SIG-M5 treated with dmso at 0.1 percent for 504 hours (cell line): ENCODE measurements around the gene CTNND2.
"Not testable (repeated sequence)": the region's sequence is repeated elsewhere in the genome, so short reads cannot be mapped to it uniquely, and the experiment has no call there.

ENCODE experiments used
- DNase-seq: peaks from one replicate; lab custom pipeline; 2025; ENCODE audit not compliant: unreplicated experiment; lab: John Stamatoyannopoulos, UW

CTNND2 gene

GRCh38 chr5:11482011-11482410 lies 422.2 kb downstream of the CTNND2 start:
- DNase-seq = no peak

- DNase-seq = no peak
Measured at GRCh38 chr5:11477786-11478185, 426.5 kb downstream of the CTNND2 start.

- no peak for DNase-seq
Measured at GRCh38 chr5:11476866-11477265, 427.4 kb downstream of the CTNND2 start.

- no peak for DNase-seq
Measured at GRCh38 chr5:11468334-11469039, 435.8 kb downstream of the CTNND2 start.

- DNase-seq = no peak
Measured at GRCh38 chr5:11467588-11467987, 436.7 kb downstream of the CTNND2 start.

- no peak for DNase-seq
Measured at GRCh38 chr5:11459716-11460115, 444.5 kb downstream of the CTNND2 start.

- no peak for DNase-seq
Measured at GRCh38 chr5:11455505-11455904, 448.7 kb downstream of the CTNND2 start.

- no peak for DNase-seq
Measured at GRCh38 chr5:11452852-11453251, 451.4 kb downstream of the CTNND2 start.

- DNase-seq = no peak
Measured at GRCh38 chr5:11449966-11450365, 454.3 kb downstream of the CTNND2 start.

- DNase-seq = no peak
Measured at GRCh38 chr5:11449217-11449616, 455.0 kb downstream of the CTNND2 start.

- DNase-seq = no peak
Measured at GRCh38 chr5:11443831-11444230, 460.4 kb downstream of the CTNND2 start.

GRCh38 chr5:11432116-11432515 lies 472.1 kb downstream of the CTNND2 start:
- no peak for DNase-seq

GRCh38 chr5:11429254-11429653 lies 475.0 kb downstream of the CTNND2 start:
- DNase-seq = no peak

GRCh38 chr5:11427569-11427968 lies 476.7 kb downstream of the CTNND2 start:
- no peak for DNase-seq

- DNase-seq = no peak
Measured at GRCh38 chr5:11426442-11426841, 477.8 kb downstream of the CTNND2 start.

- DNase-seq = no peak
Measured at GRCh38 chr5:11422342-11422741, 481.9 kb downstream of the CTNND2 start.

- no peak for DNase-seq
Measured at GRCh38 chr5:11420969-11421368, 483.3 kb downstream of the CTNND2 start.

GRCh38 chr5:11415751-11416150 lies 488.5 kb downstream of the CTNND2 start:
- no peak for DNase-seq

GRCh38 chr5:11414732-11415131 lies 489.5 kb downstream of the CTNND2 start:
- not testable (repeated sequence) for DNase-seq

GRCh38 chr5:11411621-11412020 lies 492.6 kb downstream of the CTNND2 start:
- no peak for DNase-seq

GRCh38 chr5:11407556-11408145 lies 496.6 kb downstream of the CTNND2 start:
- no peak for DNase-seq

- DNase-seq = no peak
Measured at GRCh38 chr5:11400316-11400715, 503.9 kb downstream of the CTNND2 start.

GRCh38 chr5:11398728-11399127 lies 505.5 kb downstream of the CTNND2 start:
- no peak for DNase-seq
